Vein endothelial cell (primary cell): ENCODE data around the gene LYZL1. TPM values are rescaled to one million over a fixed set of nuclear protein-coding genes. Genes with fewer than 3 reads are reported as not detected.

Source experiments
- total RNA-seq: library from RNA; depleted of rRNA; stranded (reverse); fragments of >200 nt; gene quantifications from 2 replicates; pipeline ENCODE4 v1.2.3, GENCODE V29; 2012

LYZL1 gene
- not detected in 2 replicates for total RNA-seq

DNA sequence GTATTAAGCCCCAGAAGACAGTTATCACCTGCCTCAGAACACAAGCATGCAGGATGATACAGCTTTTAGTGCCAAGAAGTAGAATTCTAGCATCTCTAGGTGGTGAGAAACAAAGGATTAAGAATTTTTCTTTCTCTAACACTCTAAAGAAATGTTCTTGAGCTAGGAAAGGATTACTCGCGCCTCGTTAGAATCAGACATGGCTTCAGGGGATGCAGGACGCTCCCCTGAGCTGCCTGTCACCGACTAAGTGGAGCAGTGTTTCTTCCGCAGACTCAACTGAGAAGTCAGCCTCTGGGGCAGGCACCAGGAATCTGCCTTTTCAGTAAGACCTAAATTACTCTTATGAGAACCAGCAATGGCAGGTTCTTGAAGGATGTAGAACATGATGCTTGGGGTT lies at the start of gene LYZL1:
TSS of gene LYZL1 (plus strand) at position 165 of the 400 bp plus-strand sequence. CDS start 2,798 bp downstream, outside the sequence.

